Left ventricle myocardium superior (tissue), 1 donor: Measurements from ENCODE around the gene MTHFD1L. TPM values are rescaled to one million over a fixed set of nuclear protein-coding genes. Genes with fewer than 3 reads are reported as not detected.
A peak's percentile ranks its signal among the peaks of the same experiment; 100 is the strongest.
"Not testable (repeated sequence)": the region's sequence is repeated elsewhere in the genome, so short reads cannot be mapped to it uniquely, and the experiment has no call there.

Source experiments
- ATAC-seq: fragments of 200-7000 bp; cut with Tn5 transposase; one replicate; pipeline ENCODE4 v1.9.1; 2020; ENCODE audit warnings: mild to moderate bottlenecking, moderate library complexity
- DNase-seq: peaks from one replicate; pipeline ENCODE4 v3.0.0-alpha.2; 2020
- intact Hi-C: fragments of 100-400 bp; cut with micrococcal nuclease; formaldehyde crosslinking; loops from one replicate; pipeline ENCODE4 v1.11.0; 2022
- total RNA-seq: library from RNA; stranded (reverse); fragmentation: NEBNext Ultra II Directional; extraction: Animal tissue kit (Norgen Biotek cat#: 25700); gene quantifications from one replicate; pipeline ENCODE4 v1.2.1, GENCODE V29; 2021
- donor health status: DM: no; HTN: yes; CAD: no; lungs with severe emphysema.

Gene MTHFD1L
- total RNA-seq, 1 donor from 2014 or later: 2.4 TPM

- intact Hi-C loops: no loop called here
- ATAC-seq (no peak), DNase-seq (no peak)
Measured at GRCh38 chr6:151026041-151026663, 160.7 kb downstream of the MTHFD1L start.

GRCh38 chr6:151027295-151027747 lies 161.8 kb downstream of the MTHFD1L start:
- DNase-seq (no peak), ATAC-seq (no peak)
- intact Hi-C loops: no loop called here

- ATAC-seq (no peak), DNase-seq (no peak)
- intact Hi-C loops: no loop called here
Measured at GRCh38 chr6:151027936-151028838, 162.7 kb downstream of the MTHFD1L start.

- intact Hi-C loops: no loop called here
- DNase-seq (no peak), ATAC-seq (no peak)
Measured at GRCh38 chr6:151029970-151030369, 164.5 kb downstream of the MTHFD1L start.

GRCh38 chr6:151032034-151032433 lies 166.5 kb downstream of the MTHFD1L start:
- DNase-seq (no peak), ATAC-seq (no peak)
- intact Hi-C loops: no loop called here

GRCh38 chr6:151034825-151035781 lies 169.6 kb downstream of the MTHFD1L start:
- intact Hi-C loops: no loop called here

GRCh38 chr6:151036211-151036721 lies 170.8 kb downstream of the MTHFD1L start:
- DNase-seq, ATAC-seq, intact Hi-C loops: not testable (repeated sequence)

More at GRCh38 chr6:151034825-151035781, 169.6 kb downstream of the MTHFD1L start:
- DNase-seq: no peak
- ATAC-seq: no peak

GRCh38 chr6:151036869-151037680 lies 171.6 kb downstream of the MTHFD1L start:
- intact Hi-C loops: no loop called here
- ATAC-seq (no peak), DNase-seq (no peak)

- DNase-seq (no peak), ATAC-seq (no peak)
- intact Hi-C loops: no loop called here
Measured at GRCh38 chr6:151038616-151039015, 173.1 kb downstream of the MTHFD1L start.

GRCh38 chr6:151040888-151041521 lies 175.5 kb downstream of the MTHFD1L start:
- peak; percentile 74 for DNase-seq
- ATAC-seq: peak; percentile 91
- intact Hi-C loops: not testable (repeated sequence)

GRCh38 chr6:151041686-151042085 lies 176.2 kb downstream of the MTHFD1L start:
- no peak for ATAC-seq
- DNase-seq: no peak
- intact Hi-C loops: no loop called here

- DNase-seq, ATAC-seq, intact Hi-C loops: not testable (repeated sequence)
Measured at GRCh38 chr6:151042911-151043330, 177.4 kb downstream of the MTHFD1L start.

- DNase-seq (no peak), ATAC-seq (no peak)
- intact Hi-C loops: no loop called here
Measured at GRCh38 chr6:151043944-151044343, 178.4 kb downstream of the MTHFD1L start.

- intact Hi-C loops: no loop called here
- peak; percentile 59 for DNase-seq
- ATAC-seq: no peak
Measured at GRCh38 chr6:151044465-151045441, 179.3 kb downstream of the MTHFD1L start.

GRCh38 chr6:151045511-151046222 lies 180.2 kb downstream of the MTHFD1L start:
- ATAC-seq, intact Hi-C loops, DNase-seq: not testable (repeated sequence)

GRCh38 chr6:151051164-151051563 lies 185.7 kb downstream of the MTHFD1L start:
- DNase-seq: no peak
- intact Hi-C loops: no loop called here
- ATAC-seq: no peak
